Osteoblast (primary cell): ENCODE data around the gene SMIM22. TPM values are rescaled to one million over a fixed set of nuclear protein-coding genes. Genes with fewer than 3 reads are reported as not detected.
"Not testable (repeated sequence)": the region's sequence is repeated elsewhere in the genome, so short reads cannot be mapped to it uniquely, and the experiment has no call there.

Experiments used
- DNase-seq: peaks from one replicate; pipeline ENCODE4 v3.0.0; 2011; ENCODE audit warnings: low spot score, mixed read lengths; ENCODE audit not compliant: insufficient read length; ENCODE audit errors: missing footprints
- H2AFZ ChIP-seq: 2 replicates; pipeline ENCODE4 v1.6.0; 2011; ENCODE audit warnings: mild to moderate bottlenecking, low read length
- H3K27ac ChIP-seq: 2 replicates; pipeline ENCODE4 v1.5.1; 2011; ENCODE audit warnings: mild to moderate bottlenecking, low read depth, low read length, moderate library complexity
- H3K27me3 ChIP-seq: 2 replicates; pipeline ENCODE4 v1.6.0; 2012; ENCODE audit warnings: mild to moderate bottlenecking, control low read depth, inconsistent platforms, low read length, moderate library complexity; ENCODE audit not compliant: insufficient read depth
- H3K36me3 ChIP-seq: 2 replicates; pipeline ENCODE4 v1.5.1; 2011; ENCODE audit warnings: mild to moderate bottlenecking, low read length, control low read depth, moderate library complexity; ENCODE audit not compliant: insufficient read depth
- H3K4me1 ChIP-seq: 2 replicates; pipeline ENCODE4 v1.5.1; 2011; ENCODE audit warnings: mild to moderate bottlenecking, low read length, control low read depth, moderate library complexity; ENCODE audit not compliant: insufficient read depth
- H3K4me2 ChIP-seq: 2 replicates; pipeline ENCODE4 v1.6.0; 2011; ENCODE audit warnings: mild to moderate bottlenecking, low read length; ENCODE audit not compliant: insufficient read depth
- H3K4me3 ChIP-seq: fragments of 200-600 bp; sonication (generic); 3 replicates; pipeline ENCODE4 v1.5.1; 2012; ENCODE audit warnings: mild to moderate bottlenecking, low read length, inconsistent platforms; ENCODE audit not compliant: insufficient read depth
- H3K79me2 ChIP-seq: 2 replicates; pipeline ENCODE4 v1.6.0; 2012; ENCODE audit warnings: mild to moderate bottlenecking, low read length, control low read depth, inconsistent platforms; ENCODE audit not compliant: insufficient read depth
- H3K9me3 ChIP-seq: 2 replicates; pipeline ENCODE4 v1.5.1; 2011; ENCODE audit warnings: low read depth, low read length, control low read depth
- H4K20me1 ChIP-seq: 2 replicates; pipeline ENCODE4 v1.6.0; 2012; ENCODE audit warnings: mild to moderate bottlenecking, low read length, control low read depth; ENCODE audit not compliant: insufficient read depth
- CTCF ChIP-seq: IDR thresholded peaks from 2 replicates; pipeline ENCODE4 v1.5.1; 2011; ENCODE audit warnings: mild to moderate bottlenecking, low read depth, low read length, moderate library complexity; ENCODE audit errors: extremely low read depth
- total RNA-seq: library from RNA; depleted of rRNA; stranded (reverse); fragments of >200 nt; gene quantifications from 2 replicates; pipeline ENCODE4 v1.2.3, GENCODE V29; 2012

Gene SMIM22
- total RNA-seq, 1 donor: not detected

DNA sequence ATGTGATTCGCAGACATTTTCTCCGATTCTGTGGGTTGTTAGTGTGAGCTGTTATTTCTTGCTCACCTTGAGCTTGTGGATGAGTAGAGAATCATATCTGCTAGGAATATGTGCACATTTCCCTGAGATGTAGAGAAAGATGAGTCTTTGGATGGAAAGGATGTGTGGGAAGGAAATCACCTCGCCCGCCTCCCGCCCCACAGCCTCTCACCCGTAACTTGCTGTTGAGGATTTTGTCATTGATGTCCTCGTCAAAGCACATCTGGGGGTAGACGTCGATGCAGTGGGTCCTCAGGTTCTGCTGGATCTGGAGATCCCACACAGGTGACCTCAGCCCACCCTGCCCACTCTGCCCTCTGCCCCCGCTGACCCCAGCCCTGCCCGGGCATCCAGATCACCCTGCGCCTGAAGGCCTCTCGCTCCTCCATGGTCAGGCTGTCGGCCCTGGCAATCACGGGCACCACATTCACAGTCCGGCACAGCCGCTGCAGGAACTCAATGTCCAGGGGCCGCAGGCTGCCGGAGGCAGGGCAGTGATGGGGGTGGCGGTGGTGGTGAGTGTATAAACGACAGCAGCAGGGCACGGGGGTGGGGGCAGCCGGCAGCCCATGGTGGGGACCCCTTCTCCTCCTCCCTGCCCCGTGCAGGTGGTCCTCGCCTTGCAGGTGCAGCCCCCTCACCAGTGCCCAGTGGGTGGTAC lies 11.8 kb upstream of the SMIM22 start:
- Histone ChIP-seq H3K27ac (no peak overlapping the region), H3K36me3 (no peaks in the 10 kb centered on the region)

GRCh38 chr16:4783951-4784336 lies 11.2 kb upstream of the SMIM22 start:
- no peaks in the 10 kb centered on the region for H3K79me2 ChIP-seq
- H3K4me2 ChIP-seq: no peak overlapping the region
- no peak overlapping the region for H3K27ac ChIP-seq
- DNase-seq: peak; percentile 56
- no peak overlapping the region for H3K4me3 ChIP-seq
- H3K9me3 ChIP-seq: no peaks in the 10 kb centered on the region
- H4K20me1 ChIP-seq: no peaks in the 10 kb centered on the region
- H3K27me3 ChIP-seq: no peaks in the 10 kb centered on the region
- H3K4me1 ChIP-seq: no peaks in the 10 kb centered on the region
- TF ChIP-seq CTCF: no peak
- H3K36me3 ChIP-seq: no peaks in the 10 kb centered on the region
- H2AFZ ChIP-seq: no peak overlapping the region

More for the DNA sequence above, 11.8 kb upstream of the SMIM22 start:
- peak; percentile 64 for DNase-seq
- H3K79me2 ChIP-seq: no peaks in the 10 kb centered on the region
- H2AFZ ChIP-seq: no peak overlapping the region
- no peak overlapping the region for H3K4me2 ChIP-seq
- TF ChIP-seq CTCF: no peak
- no peaks in the 10 kb centered on the region for H3K9me3 ChIP-seq
- no peaks in the 10 kb centered on the region for H4K20me1 ChIP-seq
- no peak overlapping the region for H3K4me3 ChIP-seq
- H3K27me3 ChIP-seq: no peaks in the 10 kb centered on the region
- H3K4me1 ChIP-seq: no peaks in the 10 kb centered on the region

DNA sequence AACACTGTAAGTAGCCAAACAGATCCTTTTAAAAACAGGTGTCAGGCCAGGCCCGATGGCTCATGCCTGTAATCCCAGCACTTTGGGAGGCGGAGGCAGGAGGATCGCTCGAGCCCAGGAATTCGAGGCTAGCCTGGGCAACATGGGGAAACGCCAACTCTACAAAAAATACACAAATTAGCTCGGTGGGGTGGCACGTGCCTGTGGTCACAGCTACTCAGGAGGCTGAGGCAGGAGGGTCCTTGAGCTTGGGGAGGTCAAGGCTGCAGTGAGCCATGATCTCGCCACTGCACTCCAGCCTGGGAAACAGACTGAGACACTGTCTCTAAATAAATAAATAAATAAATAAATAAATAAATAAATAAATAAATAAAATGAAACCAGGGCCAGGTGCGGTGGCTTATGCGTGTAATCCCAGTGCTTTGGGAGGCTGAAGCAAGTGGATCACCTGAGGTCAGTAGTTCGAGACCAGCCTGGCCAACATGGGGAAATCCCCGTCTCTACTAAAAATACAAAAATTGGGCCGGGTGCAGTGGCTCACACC lies 10.7 kb upstream of the SMIM22 start:
- H3K27ac ChIP-seq, H3K36me3 ChIP-seq, H3K4me3 ChIP-seq, H4K20me1 ChIP-seq, H3K4me2 ChIP-seq, H3K9me3 ChIP-seq, H3K4me1 ChIP-seq, H3K27me3 ChIP-seq, DNase-seq, H2AFZ ChIP-seq, H3K79me2 ChIP-seq: not testable (repeated sequence)

GRCh38 chr16:4785758-4786433 lies 9.3 kb upstream of the SMIM22 start:
- Histone ChIP-seq H3K4me2 (no peak overlapping the region), H3K4me3 (no peak overlapping the region), H3K79me2 (no peaks in the 10 kb centered on the region), H3K4me1 (no peaks in the 10 kb centered on the region), H3K9me3 (no peaks in the 10 kb centered on the region), H3K27ac (no peak overlapping the region), H3K27me3 (no peaks in the 10 kb centered on the region), H3K36me3 (no peaks in the 10 kb centered on the region), H4K20me1 (no peaks in the 10 kb centered on the region), H2AFZ (no peak overlapping the region)
- peak; percentile 26 for DNase-seq
- TF ChIP-seq CTCF: no peak
